HepG2 (cell line): Measurements from ENCODE around the gene FLACC1. TPM values are rescaled to one million over a fixed set of nuclear protein-coding genes. Genes with fewer than 3 reads are reported as not detected.

ENCODE experiments used
- ATAC-seq: fragments of 200-7000 bp; cut with Tn5 transposase; 3 replicates; pipeline ENCODE4 v1.9.1; 2020; ENCODE audit warnings: mild to moderate bottlenecking, moderate library complexity
- BruUV-seq: library from RNA; stranded (reverse); fragments of 400-500 nt; replicated peaks from 2 replicates; lab custom pipeline; 2021; lab: Mats Ljungman, UMichigan
- CTCF ChIA-PET: fragments of 300-600 bp; formaldehyde crosslinking; extraction: SDS; loops from one replicate; lab custom pipeline; 2021; ENCODE audit warnings: low total read pairs, inconsistent platforms, low intra/inter-chr PET ratio; lab: Yijun Ruan, JAX
- POLR2A ChIA-PET: fragments of 350-600 bp; sonication (Branson Sonifier 250); formaldehyde crosslinking; loops from one replicate; lab custom pipeline; 2020; ENCODE audit warnings: antibody characterized with exemption, inconsistent platforms; lab: Yijun Ruan, JAX
- DNase-seq: peaks from one replicate; pipeline ENCODE4 v3.0.0-alpha.2; 2015; ENCODE audit warnings: low spot score
- FAIRE-seq: peaks from 3 replicates; lab custom pipeline; 2011; peaks lifted over from hg19 to GRCh38; lab: Jason Lieb, UNC
- H2AFZ ChIP-seq: one replicate; pipeline ENCODE4 v1.6.1; 2011; ENCODE audit warnings: low read length, inconsistent platforms
- H3K27ac ChIP-seq: fragments of 300-600 bp; 3 replicates; pipeline ENCODE4 v1.8.0; 2011; ENCODE audit warnings: mixed run types, mild to moderate bottlenecking, mixed read lengths, low read length, inconsistent platforms; ENCODE audit not compliant: insufficient read depth; ENCODE audit errors: extremely low read length
- H3K27me3 ChIP-seq, 2 experiments: fragments of 200-600 bp in 1 of 2; 2 replicates in 1 of 2; 3 replicates in 1 of 2; pipeline versions ENCODE4 v1.6.0 to v1.8.0; 2011; ENCODE audit warnings: low read length in 2 of 2, mild to moderate bottlenecking in 2 of 2, moderate library complexity in 2 of 2, inconsistent platforms in 1 of 2; ENCODE audit not compliant: insufficient read depth in 2 of 2, control insufficient read depth in 1 of 2
- H3K36me3 ChIP-seq, 2 experiments: fragments of 200-600 bp in 1 of 2; replicated peaks in 1 of 2; 2 replicates in 1 of 2; 3 replicates in 1 of 2; pipeline versions ENCODE4 v1.5.1 to v1.8.0; 2011; ENCODE audit warnings: low read length in 2 of 2, inconsistent platforms in 1 of 2; ENCODE audit not compliant: insufficient read depth in 2 of 2, control insufficient read depth in 1 of 2
- H3K4me1 ChIP-seq: 2 replicates; pipeline ENCODE4 v1.5.1; 2012; ENCODE audit warnings: low read length, inconsistent platforms; ENCODE audit not compliant: insufficient read depth
- H3K4me2 ChIP-seq: 2 replicates; pipeline ENCODE4 v1.6.0; 2011; ENCODE audit warnings: low read depth, low read length, inconsistent platforms
- H3K4me3 ChIP-seq, 3 experiments: fragments of 200-600 bp in 1 of 3; sonication (generic), shearing (Covaris generic) in 1 of 3; replicated peaks in 1 of 3; 2 replicates each; pipeline ENCODE4 v1.5.1; 2011 to 2016; ENCODE audit warnings: low read length in 3 of 3, inconsistent platforms in 2 of 3, low read depth in 2 of 3, mild to moderate bottlenecking in 2 of 3, control low read depth in 1 of 3, mixed read lengths in 1 of 3; ENCODE audit not compliant: insufficient read depth in 1 of 3
- H3K79me2 ChIP-seq: one replicate; pipeline ENCODE4 v1.6.1; 2011; ENCODE audit warnings: low read length, inconsistent platforms; ENCODE audit not compliant: insufficient read depth
- H3K9ac ChIP-seq: 2 replicates; pipeline ENCODE4 v1.6.0; 2011; ENCODE audit warnings: mild to moderate bottlenecking, low read depth, low read length, inconsistent platforms; ENCODE audit not compliant: insufficient read depth
- H3K9me3 ChIP-seq: 2 replicates; pipeline ENCODE4 v1.5.1; 2012; ENCODE audit warnings: mild to moderate bottlenecking, low read length
- H4K20me1 ChIP-seq: 2 replicates; pipeline ENCODE4 v1.6.0; 2011; ENCODE audit warnings: inconsistent platforms, mild to moderate bottlenecking, low read length, moderate library complexity; ENCODE audit not compliant: insufficient read depth
- DDIT3 ChIP-seq: sonication (generic); formaldehyde crosslinking; IDR thresholded peaks from 2 replicates; pipeline ENCODE4 v1.4.0; 2020; ENCODE audit warnings: mild to moderate bottlenecking, missing genetic modification reagents
- ELK4 ChIP-seq: sonication (generic); formaldehyde crosslinking; IDR thresholded peaks from 2 replicates; pipeline ENCODE4 v1.9.0; 2021; ENCODE audit warnings: missing genetic modification reagents, borderline replicate concordance
- FOXA1 ChIP-seq, 2 experiments: fragments of 450-650 bp in 1 of 2; sonication (generic) in 1 of 2; formaldehyde crosslinking in 1 of 2; IDR thresholded peaks; 2 replicates each; pipeline versions ENCODE4 v1.4.0 to v1.6.1; 2016 to 2020; ENCODE audit warnings: missing genetic modification reagents in 1 of 2
- FOXO4 ChIP-seq: sonication (generic); formaldehyde crosslinking; conservative IDR thresholded peaks from 2 replicates; pipeline ENCODE4 v1.8.1; 2023; ENCODE audit warnings: missing genetic modification reagents
- HBP1 ChIP-seq: IDR thresholded peaks from 2 replicates; pipeline ENCODE4 v1.6.1; 2016; ENCODE audit warnings: low read depth, control low read depth
- TBL1XR1 ChIP-seq: fragments of 150-350 bp; IDR thresholded peaks from 2 replicates; pipeline ENCODE4 v1.6.1; 2014; ENCODE audit warnings: borderline replicate concordance, low read length; ENCODE audit not compliant: partially characterized antibody
- ZFP36L2 ChIP-seq: sonication (generic); formaldehyde crosslinking; IDR thresholded peaks from 2 replicates; pipeline ENCODE4 v1.4.0; 2020; ENCODE audit warnings: missing genetic modification reagents
- ZNF274 ChIP-seq: sonication (generic); formaldehyde crosslinking; IDR thresholded peaks from 2 replicates; pipeline ENCODE4 v1.5.1; 2020; ENCODE audit warnings: mild to moderate bottlenecking, missing genetic modification reagents
- ZNF281 ChIP-seq: sonication (generic); formaldehyde crosslinking; IDR thresholded peaks from 2 replicates; pipeline ENCODE4 v1.4.0; 2020; ENCODE audit warnings: missing genetic modification reagents, borderline replicate concordance
- ZNF337 ChIP-seq: sonication (generic); formaldehyde crosslinking; IDR thresholded peaks from 2 replicates; pipeline ENCODE4 v1.5.1; 2020; ENCODE audit warnings: missing genetic modification reagents, low read depth, mild to moderate bottlenecking, borderline replicate concordance
- ZNF441 ChIP-seq: sonication (generic); formaldehyde crosslinking; IDR thresholded peaks from 2 replicates; pipeline ENCODE4 v1.7.0; 2021; ENCODE audit warnings: missing genetic modification reagents, borderline replicate concordance
- ZNF746 ChIP-seq: sonication (generic); formaldehyde crosslinking; IDR thresholded peaks from 2 replicates; pipeline ENCODE4 v1.8.0; 2022; ENCODE audit warnings: mild to moderate bottlenecking, missing genetic modification reagents
- WGBS: methylation state at CpG from one replicate; pipeline ENCODE4 v1.1.6; 2017; ENCODE audit warnings: low lambda C conversion rate; 5-methylcytosine and 5-hydroxymethylcytosine counted together
- in situ Hi-C: cut with HindIII; loops from 2 replicates; pipeline ENCODE4 v1.10.0; 2017; ENCODE audit warnings: low pct_unique_long_range_greater_than_20kb; ENCODE audit not compliant: extremely low pct_ligation_motif_present
- intact Hi-C: fragments of 100-400 bp; cut with micrococcal nuclease; formaldehyde crosslinking; loops from one replicate; pipeline ENCODE4 v1.10.0; 2022; ENCODE audit not compliant: unreplicated experiment
- polyA plus RNA-seq, 8 experiments: library from polyadenylated mRNA; depleted of rRNA in 3 of 8; stranded (reverse) in 7 of 8; unstranded in 1 of 8; fragments of >200 nt; fragmentation: Illumina TruSeq in 4 of 8; extraction: Trizol in 4 of 8; gene quantifications; 2 replicates each; pipeline versions ENCODE4 v1.2.1 to v1.2.3, GENCODE V29; 2011 to 2016; ENCODE audit warnings: low read depth in 4 of 8, missing spikeins in 1 of 8, mixed read lengths in 1 of 8; ENCODE audit not compliant: insufficient read depth in 1 of 8
- total RNA-seq, 5 experiments: library from RNA; depleted of rRNA; stranded (reverse); fragments of >200 nt; fragmentation: Illumina TruSeq; extraction: Trizol; gene quantifications; 2 replicates each; pipeline ENCODE4 v1.2.3, GENCODE V29; 2016; ENCODE audit warnings: low read depth in 1 of 5

FLACC1 gene
- total and polyA plus RNA-seq, 2 of the 13 experiments (the other 11 are each of a cell fraction or from before 2014, with no cell fraction given) = 0.35 to 0.59 TPM

GRCh38 chr2:201279079-201279478 is 78.1 kb downstream of the FLACC1 start (continued):
- TF ChIP-seq TBL1XR1 (no peak), FOXA1 (IDR thresholded peaks at IDR 0.05) (no peak), FOXA1 (CRISPR knock-in tag; IDR thresholded peaks at IDR 0.05) (no peak), ZNF274 (CRISPR knock-in tag) (no peak), ZNF337 (no peak), ZNF281 (CRISPR knock-in tag) (no peak), FOXO4 (CRISPR knock-in tag) (no peak), ELK4 (CRISPR knock-in tag) (no peak)

GRCh38 chr2:201276511-201276910 is 80.6 kb downstream of the FLACC1 start:
- Histone ChIP-seq H3K27me3 (no peaks in the 10 kb centered on the region), H2AFZ (no peak overlapping the region), H4K20me1 (no peaks in the 10 kb centered on the region), H3K79me2 (no peaks in the 10 kb centered on the region), H3K9me3 (no peaks in the 10 kb centered on the region), H3K4me2 (no peak overlapping the region), H3K4me1 (0 out of 2 replicates have a peak, but pooled peaks cover 5% of the 10 kb centered on the region), H3K36me3 (peaks cover 18 to 70% of the 10 kb centered on the region in 2 experiments), H3K9ac (no peak overlapping the region), H3K27ac (no peak overlapping the region), H3K4me3 (no peak overlapping the region)
- no peak for ATAC-seq
- ChIA-PET CTCF (no interaction called here), POLR2A (no interaction called here)
- no peak for FAIRE-seq
- intact Hi-C loops = no loop called here
- 93% methylated on average over 6 of the region's 6 CpGs for WGBS
- DNase-seq = no peak
- in situ Hi-C loops = no loop called here
- no TSS peak for BruUV-seq
- no peak for TF ChIP-seq ZFP36L2
- TF ChIP-seq ZNF746 (CRISPR knock-in tag) = no peak
- no peak for TF ChIP-seq ZNF441
- no peak for TF ChIP-seq DDIT3 (CRISPR knock-in tag)
- no peak for TF ChIP-seq HBP1 (CRISPR knock-in tag)
